PFSK-1 (cell line): ENCODE measurements around the gene OR9A2.

Source experiments
- POLR2AphosphoS5 ChIP-seq: IDR thresholded peaks from 2 replicates; pipeline ENCODE4 v1.6.1; 2012; ENCODE audit warnings: low read depth, mild to moderate bottlenecking, control low read depth, low read length, moderate library complexity
- REST ChIP-seq, 2 experiments: IDR thresholded peaks; 2 replicates each; pipeline versions ENCODE4 v1.6.1 to v1.8.0; 2011 to 2012; ENCODE audit warnings: low read depth in 2 of 2, low read length in 2 of 2, control low read depth in 1 of 2, inconsistent platforms in 1 of 2, mild to moderate bottlenecking in 1 of 2, moderate library complexity in 1 of 2; ENCODE audit not compliant: insufficient read depth in 1 of 2
- TAF1 ChIP-seq: IDR thresholded peaks from 2 replicates; pipeline ENCODE4 v1.6.1; 2012; ENCODE audit warnings: low read length, control low read depth, borderline replicate concordance; ENCODE audit not compliant: insufficient read depth

DNA sequence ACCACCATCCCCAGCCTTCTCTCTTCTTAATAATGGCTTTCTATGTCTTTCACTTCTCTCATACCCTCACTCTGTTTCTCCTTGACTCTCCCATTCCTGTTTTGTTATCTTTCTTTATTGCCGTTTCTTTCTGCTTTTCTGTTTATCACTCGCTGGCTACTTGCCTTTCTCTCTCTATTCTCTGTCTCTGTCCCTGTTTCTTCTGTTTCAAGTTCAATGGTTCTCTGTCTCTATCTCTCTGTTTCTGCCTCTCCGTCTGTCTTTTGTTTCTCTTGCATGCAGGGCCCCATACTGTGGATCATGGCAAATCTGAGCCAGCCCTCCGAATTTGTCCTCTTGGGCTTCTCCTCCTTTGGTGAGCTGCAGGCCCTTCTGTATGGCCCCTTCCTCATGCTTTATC lies 25.1 kb upstream of the OR9A2 start, which contains the start of gene OR6V1:
- TF ChIP-seq TAF1 (no peak), POLR2AphosphoS5 (no peak), REST (IDR thresholded peaks at IDR 0.05; ENCODE audit: insufficient read depth in 1 of 2, low read depth in 2 of 2, low read length in 2 of 2) (no peak)
